Stimulated activated CD4-positive, alpha-beta T cell treated with anti-CD3 and anti-CD28 coated beads, Interleukin-1b, Interleukin-23, amount 100 ng/mL, for 4 hours (primary cell): ENCODE results near the gene KDM4F.

Source experiments
- DNase-seq, 2 donors: peaks; one replicate each; pipeline ENCODE4 v3.0.0-alpha.2; 2020; ENCODE audit warnings: low read depth in 2 of 2

The KDM4F gene

DNA sequence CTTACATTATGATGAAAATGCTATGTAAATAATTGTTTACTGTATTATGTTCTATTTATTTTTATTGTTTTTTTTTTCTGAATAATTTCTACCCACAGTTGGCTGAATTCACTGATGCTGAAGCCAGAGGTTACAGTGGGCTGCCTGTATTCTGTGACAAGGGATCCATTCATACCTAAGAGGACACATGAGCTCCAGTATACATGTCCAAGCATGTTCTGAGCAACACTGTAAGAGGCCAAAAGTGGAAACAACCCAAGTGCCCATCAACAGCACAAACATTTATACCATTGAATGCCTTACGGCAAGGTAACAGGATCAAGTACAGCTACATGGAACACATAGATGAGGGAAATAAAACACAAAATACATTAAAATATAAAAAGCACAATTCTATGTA is 16.1 kb downstream of the KDM4F start:
- DNase-seq = no peak

GRCh38 chr11:95066716-95067038 is 17.5 kb downstream of the KDM4F start, which contains the start of gene SRSF8:
SRSF8 (plus strand) TSS chr11:95066919; CDS start chr11:95067227, 308 bp downstream.
- DNase-seq = no peak

- peak; percentile 59 to 67 for DNase-seq
Measured at GRCh38 chr11:95067039-95067840, 18.0 kb downstream of the KDM4F start.

DNA sequence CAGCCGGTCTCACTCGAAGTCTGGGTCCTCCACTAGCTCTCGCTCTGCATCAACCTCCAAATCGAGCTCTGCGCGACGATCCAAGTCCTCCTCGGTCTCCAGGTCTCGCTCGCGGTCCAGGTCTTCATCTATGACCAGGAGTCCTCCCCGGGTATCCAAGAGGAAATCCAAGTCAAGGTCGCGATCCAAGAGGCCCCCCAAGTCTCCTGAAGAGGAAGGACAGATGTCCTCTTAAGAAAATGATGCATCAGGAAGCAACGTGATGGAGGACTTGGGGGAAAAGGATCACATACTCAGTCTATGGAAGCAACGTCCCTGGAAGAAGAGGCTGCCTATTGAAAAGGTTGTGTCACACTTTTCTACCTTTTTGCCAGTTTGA is 18.6 kb downstream of the KDM4F start:
- DNase-seq = no peak

DNA sequence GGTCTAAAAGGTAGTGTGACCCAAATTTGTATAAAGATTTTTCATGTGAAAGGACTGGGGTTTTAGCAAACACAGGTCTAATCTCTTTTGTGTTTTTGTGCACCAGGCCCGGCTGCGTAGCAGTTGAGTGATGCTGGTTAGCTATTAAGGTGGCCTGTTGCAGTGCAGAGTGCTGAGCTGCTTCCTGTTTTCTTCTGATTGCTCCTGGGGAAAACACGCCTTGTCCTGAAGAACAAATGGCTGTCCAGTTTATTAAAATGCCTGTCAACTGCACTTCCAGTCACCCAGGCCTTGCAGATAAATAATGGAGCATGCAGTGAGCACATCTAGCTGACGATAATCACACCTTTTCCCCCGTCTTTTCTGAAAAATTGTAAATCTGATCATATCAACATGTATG is 19.3 kb downstream of the KDM4F start:
- no peak for DNase-seq

GRCh38 chr11:95070471-95070870 is 21.2 kb downstream of the KDM4F start:
- no peak for DNase-seq

DNA sequence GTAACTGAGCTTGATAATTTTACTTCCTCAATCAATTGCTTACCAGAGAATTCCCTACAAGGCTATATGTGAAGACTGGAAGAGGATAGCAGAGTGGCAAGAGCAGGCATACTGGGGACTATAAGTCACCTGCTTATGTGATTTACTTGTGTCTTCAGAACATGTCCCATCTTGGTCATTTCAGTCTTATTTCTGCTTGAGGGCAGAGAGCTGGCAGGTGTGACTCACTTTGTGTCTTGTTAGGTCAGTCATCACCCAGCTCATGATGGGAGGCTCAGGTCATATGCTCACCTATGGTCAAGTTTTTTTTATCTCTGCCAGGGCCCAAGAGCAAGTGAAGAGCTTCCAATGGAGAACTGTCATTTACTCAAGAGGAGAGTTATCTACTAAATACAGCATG is 23.7 kb downstream of the KDM4F start:
- DNase-seq = no peak

GRCh38 chr11:95074792-95075563 is 25.8 kb downstream of the KDM4F start:
- no peak for DNase-seq

GRCh38 chr11:95076416-95076815 is 27.2 kb downstream of the KDM4F start:
- no peak for DNase-seq

- DNase-seq = no peak
Measured at GRCh38 chr11:95076981-95077380, 27.8 kb downstream of the KDM4F start.

GRCh38 chr11:95078526-95078925 is 29.3 kb downstream of the KDM4F start:
- no peak for DNase-seq

DNA sequence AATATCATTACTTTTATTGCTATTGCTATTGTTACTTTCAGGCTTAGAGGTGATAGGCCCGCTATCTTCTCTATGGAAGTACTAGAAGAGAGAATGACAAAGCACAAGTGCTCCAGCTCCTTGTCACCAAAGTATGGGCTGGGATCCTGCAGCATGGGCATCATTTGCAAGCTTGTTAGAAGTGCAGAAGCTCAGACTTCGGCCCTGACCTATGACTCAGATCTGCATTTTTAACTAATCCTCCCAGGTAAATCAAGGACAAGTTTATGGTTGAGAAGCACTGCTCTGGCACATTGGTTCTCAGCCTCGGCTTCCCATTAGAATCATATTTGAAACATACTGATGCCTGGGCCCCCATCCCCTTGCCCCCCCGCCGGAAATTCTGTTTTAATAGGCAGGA is 31.8 kb downstream of the KDM4F start:
- DNase-seq = no peak

GRCh38 chr11:95081412-95081811 is 32.2 kb downstream of the KDM4F start:
- no peak for DNase-seq

- DNase-seq = no peak
Measured at GRCh38 chr11:95082576-95083001, 33.4 kb downstream of the KDM4F start.

DNA sequence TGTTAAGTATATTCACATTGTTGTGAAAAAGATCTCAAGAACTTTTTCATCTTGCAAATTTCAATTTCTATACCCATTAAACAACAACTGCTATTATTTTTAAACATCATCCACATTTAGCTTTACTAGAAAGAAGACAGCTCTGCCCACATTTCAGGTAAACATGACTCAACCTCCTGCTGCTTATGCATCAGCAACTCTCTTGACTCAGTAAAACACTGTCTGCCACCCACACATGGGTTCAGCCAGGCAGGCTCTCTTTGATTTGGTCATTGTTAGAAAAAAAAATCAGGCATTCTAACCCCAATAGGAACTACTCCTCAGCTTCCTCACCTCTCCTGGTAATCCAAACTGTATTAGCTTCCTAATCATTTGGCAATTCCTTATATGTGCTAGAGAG is 35.3 kb downstream of the KDM4F start:
- DNase-seq = no peak

GRCh38 chr11:95085117-95085816 is 36.0 kb downstream of the KDM4F start:
- DNase-seq = no peak

GRCh38 chr11:95086151-95086550 is 36.9 kb downstream of the KDM4F start:
- DNase-seq = no peak

DNA sequence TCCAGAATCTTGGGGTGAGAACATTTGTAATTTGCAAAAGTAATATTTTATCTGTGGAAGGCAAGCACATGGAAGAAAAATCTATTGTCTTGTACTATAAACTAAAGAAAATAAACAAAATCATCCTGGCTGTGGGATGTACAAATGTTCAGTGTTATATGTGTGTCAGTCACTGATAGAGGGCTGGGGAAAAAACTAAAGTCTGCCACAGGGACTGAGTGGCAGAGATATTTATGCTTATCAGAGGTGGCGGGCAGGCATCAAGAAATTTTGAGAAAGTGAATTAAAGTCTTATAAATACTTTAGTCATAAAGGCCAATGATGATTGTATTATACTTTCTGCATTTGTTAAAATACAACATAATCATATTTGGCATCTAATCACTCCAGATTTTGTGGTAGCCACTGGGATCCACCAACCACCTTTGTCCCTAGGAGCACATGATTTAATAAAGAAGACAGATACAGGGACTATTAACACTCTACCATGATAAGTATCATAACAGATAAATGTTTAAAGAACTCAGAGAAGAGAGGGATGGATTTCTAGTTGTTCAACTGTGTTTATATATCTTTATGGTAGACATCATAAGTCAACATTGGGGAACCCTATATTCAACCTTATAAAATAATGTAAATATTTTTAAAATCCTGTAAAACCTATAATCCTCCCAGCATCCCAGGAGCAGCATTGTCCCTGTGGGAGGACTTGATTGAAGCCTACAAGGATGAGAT is 37.8 kb downstream of the KDM4F start:
- DNase-seq = no peak

GRCh38 chr11:95088946-95089619 is 39.9 kb downstream of the KDM4F start:
- no peak for DNase-seq

- peak; percentile 74 to 79 for DNase-seq
Measured at GRCh38 chr11:95089620-95090542, 40.7 kb downstream of the KDM4F start, which contains the start of gene ENDOD1. ENDOD1 (plus strand) TSS chr11:95089846; CDS start chr11:95089928, 82 bp downstream.
